Pancreas (tissue), 10 donors: ENCODE measurements around the gene EVX1. TPM values are rescaled to one million over a fixed set of nuclear protein-coding genes. Genes with fewer than 3 reads are reported as not detected.

Source experiments
- ATAC-seq, 4 donors: fragments of 200-7000 bp; cut with Tn5 transposase; one replicate each; pipeline versions ENCODE4 v1.8.0 to v1.9.1; 2020; ENCODE audit warnings: mild to moderate bottlenecking in 4 of 4, moderate library complexity in 4 of 4
- DNase-seq, 6 donors: peaks; one replicate each; pipeline ENCODE4 v3.0.0-alpha.2; 2020
- FAIRE-seq: peaks from 2 replicates; lab custom pipeline; 2012; peaks lifted over from hg19 to GRCh38; lab: Jason Lieb, UNC
- H3K27ac ChIP-seq, 4 donors: fragments of 200-600 bp; sonication (generic); 1 replicate in 3 of 4; 2 replicates in 1 of 4; pipeline versions ENCODE4 v1.5.0 to v1.8.0; 2020
- H3K27me3 ChIP-seq, 4 donors: fragments of 200-600 bp; one replicate each; pipeline ENCODE4 v1.8.0; 2021
- H3K36me3 ChIP-seq, 3 donors: fragments of 200-600 bp; sonication (generic) in 1 of 3; one replicate each; pipeline versions ENCODE4 v1.5.0 to v1.8.0; 2020 to 2021
- H3K4me1 ChIP-seq, 3 donors: fragments of 200-600 bp; one replicate each; pipeline ENCODE4 v1.8.0; 2021
- H3K4me3 ChIP-seq, 4 donors: fragments of 200-600 bp; sonication (generic) in 2 of 4; one replicate each; pipeline versions ENCODE4 v1.5.0 to v1.8.0; 2020 to 2021
- H3K9me3 ChIP-seq, 4 donors: fragments of 200-600 bp; one replicate each; pipeline ENCODE4 v1.8.0; 2021
- WGBS, 2 donors: extraction: QIAGEN DNeasy Blood & Tissue Kit; methylation state at CpG; one replicate each; pipeline ENCODE4 v1.1.7; 2013; 5-methylcytosine and 5-hydroxymethylcytosine counted together
- intact Hi-C, 3 donors: fragments of 100-400 bp; cut with DNase I; formaldehyde crosslinking; loops; one replicate each; pipeline versions ENCODE4 v1.11.1 to v1.14.2; 2022
- polyA plus RNA-seq, 2 donors: library from polyadenylated mRNA; stranded (reverse); fragments of 200-250 nt; gene quantifications; one replicate each; pipeline ENCODE4 v1.2.3, GENCODE V29; 2013
- total RNA-seq, 6 donors: library from RNA; stranded (reverse); fragmentation: NEBNext Ultra II Directional in 4 of 6; extraction: Animal tissue kit (Norgen Biotek cat#: 25700) in 4 of 6; gene quantifications; one replicate each; pipeline versions ENCODE4 v1.2.1 to v1.2.4, GENCODE V29; 2021 to 2023
- TF ChIP-seq, protein P1 (sequence below), 4 donors: fragments of 200-600 bp; sonication (generic) in 3 of 4; IDR thresholded peaks; one replicate each; pipeline versions ENCODE4 v1.5.0 to v1.8.0; 2021; ENCODE audit warnings: antibody characterized with exemption in 4 of 4
- donor health status: healthy with polysubstance abuse.
- donor health status: DM: no; HTN: no; CAD: no; lungs with moderate emphysema.
- donor health status: DM: no; HTN: no; CAD: no.
- donor health status: control.
- donor health status: control.
- donor health status: Bipolar disorder and iron deficiency.
- donor health status: DM: yes; HTN: yes; CAD: no.
- donor health status: DM: no; HTN: no; CAD: no.
- donor health status: DM: no; HTN: no; CAD: no.
- donor health status: DM: yes; HTN: yes; CAD: no.

EVX1 gene
- total RNA-seq (not detected), polyA plus RNA-seq (under 1 TPM in 1 of 2 donors, not detected in 1; 0.05 TPM)

DNA sequence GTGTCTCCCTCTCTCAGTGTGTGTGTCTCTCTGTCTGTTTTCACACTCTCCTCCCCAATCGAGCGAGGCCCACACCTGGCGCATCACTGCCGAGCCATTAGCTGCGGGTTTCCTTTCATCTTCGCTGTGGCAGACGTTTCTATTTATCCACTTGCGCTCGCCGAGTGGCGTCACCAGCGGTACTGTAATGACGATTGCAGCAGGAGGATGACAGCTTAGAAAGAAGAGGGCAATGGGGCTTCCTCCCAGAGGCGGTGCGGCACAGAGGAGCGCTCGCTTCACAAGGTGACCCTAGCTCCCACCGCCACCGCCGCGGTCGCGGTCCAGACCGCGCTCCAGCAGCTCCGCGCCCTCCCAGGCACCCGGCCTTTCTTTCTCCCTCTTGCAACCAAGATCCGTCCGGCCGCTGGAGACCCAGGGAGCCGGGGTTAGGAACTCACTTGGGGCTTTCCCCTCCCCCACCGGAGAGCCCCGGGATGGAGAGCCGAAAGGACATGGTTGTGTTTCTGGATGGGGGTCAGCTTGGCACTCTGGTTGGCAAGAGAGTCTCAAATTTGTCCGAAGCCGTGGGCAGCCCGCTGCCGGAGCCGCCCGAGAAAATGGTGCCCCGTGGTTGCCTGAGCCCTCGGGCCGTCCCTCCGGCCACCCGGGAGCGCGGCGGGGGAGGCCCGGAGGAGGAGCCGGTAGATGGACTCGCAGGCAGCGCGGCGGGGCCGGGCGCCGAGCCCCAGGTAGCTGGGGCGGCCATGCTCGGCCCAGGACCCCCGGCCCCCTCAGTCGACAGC is at the start of gene EVX1:
EVX1 (plus strand) TSS at position 248 of the 785 bp plus-strand sequence; CDS start at position 477, 229 bp downstream.
- FAIRE-seq (no peak), DNase-seq (peak in 1 of 6 donors; percentile 63), ATAC-seq (no peak)
- Histone ChIP-seq H3K27ac (no peak within 1 kb of the TSS), H3K4me1 (peaks cover 0 to 16% (median 8%) of the 10 kb centered on the region in 3 donors), H3K9me3 (no peaks in the 10 kb centered on the region), H3K36me3 (no peaks in the 10 kb centered on the region), H3K27me3 (peaks cover 0 to 69% (median 23%) of the 10 kb centered on the region in 4 donors), H3K4me3 (peak within 1 kb of the TSS in 1 of 4 donors; percentile 17)
- WGBS, 2 donors = 2 to 5% methylated on average over 47 to 62 of the region's 62 CpGs
- intact Hi-C loops = no loop called here
- TF ChIP-seq, protein P1, sequence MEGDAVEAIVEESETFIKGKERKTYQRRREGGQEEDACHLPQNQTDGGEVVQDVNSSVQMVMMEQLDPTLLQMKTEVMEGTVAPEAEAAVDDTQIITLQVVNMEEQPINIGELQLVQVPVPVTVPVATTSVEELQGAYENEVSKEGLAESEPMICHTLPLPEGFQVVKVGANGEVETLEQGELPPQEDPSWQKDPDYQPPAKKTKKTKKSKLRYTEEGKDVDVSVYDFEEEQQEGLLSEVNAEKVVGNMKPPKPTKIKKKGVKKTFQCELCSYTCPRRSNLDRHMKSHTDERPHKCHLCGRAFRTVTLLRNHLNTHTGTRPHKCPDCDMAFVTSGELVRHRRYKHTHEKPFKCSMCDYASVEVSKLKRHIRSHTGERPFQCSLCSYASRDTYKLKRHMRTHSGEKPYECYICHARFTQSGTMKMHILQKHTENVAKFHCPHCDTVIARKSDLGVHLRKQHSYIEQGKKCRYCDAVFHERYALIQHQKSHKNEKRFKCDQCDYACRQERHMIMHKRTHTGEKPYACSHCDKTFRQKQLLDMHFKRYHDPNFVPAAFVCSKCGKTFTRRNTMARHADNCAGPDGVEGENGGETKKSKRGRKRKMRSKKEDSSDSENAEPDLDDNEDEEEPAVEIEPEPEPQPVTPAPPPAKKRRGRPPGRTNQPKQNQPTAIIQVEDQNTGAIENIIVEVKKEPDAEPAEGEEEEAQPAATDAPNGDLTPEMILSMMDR (IDR thresholded peaks at IDR 0.05) = no peak

DNA sequence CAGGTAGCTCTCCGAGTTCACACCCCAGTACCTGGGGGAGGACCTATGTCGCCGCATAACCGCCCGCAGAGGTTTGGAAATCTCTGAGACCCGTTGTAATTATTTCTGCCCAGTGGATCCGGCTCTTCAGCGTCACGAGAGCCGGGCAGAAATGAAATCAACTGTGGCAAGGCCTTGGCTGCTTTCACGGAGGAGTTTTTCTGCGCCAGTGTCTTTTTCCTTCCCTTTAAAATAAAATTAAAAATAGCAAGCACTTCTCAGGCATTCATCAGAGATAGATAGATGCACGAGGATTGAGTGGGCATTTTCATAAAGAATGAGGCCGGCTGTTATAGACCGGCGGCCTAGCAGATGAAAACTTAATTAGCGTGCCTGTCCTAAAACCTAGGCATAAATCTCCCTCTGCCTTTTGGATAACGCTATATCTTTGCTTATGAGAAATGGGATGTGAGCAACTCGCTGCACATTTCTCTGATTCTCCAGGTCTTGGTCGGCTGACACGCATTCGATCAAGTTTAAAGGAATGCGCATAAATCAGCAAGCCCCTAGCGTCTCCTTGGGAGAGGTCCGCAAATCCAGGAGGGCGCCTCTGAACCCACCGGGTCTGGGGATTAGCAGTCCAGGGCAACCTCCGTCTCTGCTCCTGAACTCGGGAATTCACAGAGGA is 49.1 kb upstream of the EVX1 start:
- Histone ChIP-seq H3K4me3 (peak overlapping the region; percentile 5 to 41 (median 12)), H3K4me1 (peaks cover 0 to 11% (median 0%) of the 10 kb centered on the region in 3 donors), H3K27me3 (peaks cover 4 to 91% (median 42%) of the 10 kb centered on the region in 4 donors), H3K36me3 (no peaks in the 10 kb centered on the region), H3K27ac (no peak overlapping the region), H3K9me3 (no peaks in the 10 kb centered on the region)
- ATAC-seq (no peak), FAIRE-seq (no peak), DNase-seq (peak in 1 of 6 donors; percentile 13)
- 17 to 18% methylated on average over 29 of the region's 29 CpGs for WGBS, 2 donors
- TF ChIP-seq, protein P1 (IDR thresholded peaks at IDR 0.05) = no peak
- intact Hi-C loops = loop anchor here in 2 of 3 donors (10.0 kb wide), 2 partner anchors 731 to 831 kb away; no protein-coding TSS in a partner anchor

DNA sequence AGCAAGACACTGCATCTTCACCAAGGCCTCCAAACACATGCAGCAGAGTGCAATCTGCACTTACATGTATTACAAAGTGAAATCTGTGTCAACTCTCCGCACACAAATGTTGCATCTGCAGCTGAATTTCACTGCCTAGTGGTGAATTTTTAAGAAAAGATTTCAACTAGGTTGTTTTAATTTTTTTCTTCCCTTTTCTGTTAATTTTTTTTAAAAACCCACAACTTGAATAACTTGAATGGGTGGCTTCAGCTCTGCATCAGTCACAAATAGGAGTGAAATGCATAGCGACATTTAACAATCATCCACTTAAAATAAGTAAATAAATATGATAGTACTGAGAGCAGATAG is 48.6 kb upstream of the EVX1 start:
- H3K9me3 ChIP-seq = no peaks in the 10 kb centered on the region
- intact Hi-C loops = loop anchor here in 2 of 3 donors (10.0 kb wide), 2 partner anchors 731 to 831 kb away; no protein-coding TSS in a partner anchor
- TF ChIP-seq, protein P1 (IDR thresholded peaks at IDR 0.05) = no peak
- H3K36me3 ChIP-seq = no peaks in the 10 kb centered on the region
- ATAC-seq (no peak), DNase-seq (no peak), FAIRE-seq (no peak)
- H3K4me1 ChIP-seq = peaks cover 0 to 8% (median 0%) of the 10 kb centered on the region in 3 donors
- WGBS, 2 donors = 42 to 48% methylated on average over 2 of the region's 2 CpGs
- H3K27me3 ChIP-seq = peaks cover 4 to 91% (median 45%) of the 10 kb centered on the region in 4 donors
- no peak overlapping the region for H3K4me3 ChIP-seq
- no peak overlapping the region for H3K27ac ChIP-seq

DNA sequence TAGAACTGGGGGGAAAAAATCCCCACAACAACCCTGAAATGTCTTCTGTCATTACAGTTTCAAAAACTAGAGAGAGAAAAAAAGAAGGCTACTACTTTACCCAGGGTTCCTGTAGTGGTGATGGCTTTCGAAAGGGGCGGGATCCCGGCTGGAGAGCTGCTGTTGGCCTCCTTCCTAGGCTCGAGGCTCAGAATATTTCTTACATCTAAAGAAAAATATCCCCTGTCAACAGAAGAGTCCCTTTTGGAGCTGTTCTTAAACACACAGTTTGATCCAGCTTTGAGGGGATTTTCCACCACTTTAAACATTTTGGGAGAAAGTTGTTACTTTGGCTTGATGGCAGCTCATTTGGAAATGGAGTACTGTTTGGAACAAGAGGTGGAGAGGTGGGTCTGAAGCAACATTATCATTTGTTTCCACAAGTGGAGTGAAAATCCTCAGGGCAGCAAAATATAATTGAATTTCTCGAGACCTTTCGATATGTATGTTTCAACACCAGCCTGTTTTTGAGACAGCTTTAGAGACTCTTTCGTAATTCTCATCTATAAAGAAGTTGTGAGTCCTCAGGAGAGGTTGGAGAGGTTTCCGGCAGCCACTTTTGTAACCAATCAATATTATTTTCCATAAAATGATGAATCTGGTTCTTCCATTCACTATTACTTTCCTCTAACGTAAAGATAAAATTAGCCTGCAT is 47.8 kb upstream of the EVX1 start:
- TF ChIP-seq, protein P1 (IDR thresholded peaks at IDR 0.05) = no peak
- 23 to 34% methylated on average over 9 of the region's 9 CpGs for WGBS, 2 donors
- Histone ChIP-seq H3K9me3 (no peaks in the 10 kb centered on the region), H3K27me3 (peaks cover 4 to 91% (median 44%) of the 10 kb centered on the region in 4 donors), H3K4me1 (peaks cover 0 to 12% (median 0%) of the 10 kb centered on the region in 3 donors), H3K36me3 (no peaks in the 10 kb centered on the region), H3K27ac (no peak overlapping the region), H3K4me3 (no peak overlapping the region)
- FAIRE-seq (no peak), ATAC-seq (no peak), DNase-seq (peak in 1 of 6 donors; percentile 30)
- intact Hi-C loops = loop anchor here in 2 of 3 donors (10.0 kb wide), 2 partner anchors 730 to 830 kb away; no protein-coding TSS in a partner anchor
